IPS DF 6.9 (cell line): ENCODE results near the gene RABL6.
"Not testable (repeated sequence)": the region's sequence is repeated elsewhere in the genome, so short reads cannot be mapped to it uniquely, and the experiment has no call there.

Experiments used
- DNase-seq: peaks from one replicate; pipeline ENCODE4 v3.0.0-alpha.2; 2013; ENCODE audit warnings: low read depth, low spot score
- H3K27ac ChIP-seq: one replicate; pipeline ENCODE4 v1.5.1; 2013; ENCODE audit warnings: low read length, control low read depth
- H3K27me3 ChIP-seq: 2 replicates; pipeline ENCODE4 v1.6.1; 2013; ENCODE audit warnings: mild to moderate bottlenecking, low read length; ENCODE audit not compliant: control insufficient read depth, insufficient read depth
- H3K36me3 ChIP-seq: 2 replicates; pipeline ENCODE4 v1.6.1; 2013; ENCODE audit warnings: low read length; ENCODE audit not compliant: control insufficient read depth, insufficient read depth
- H3K4me1 ChIP-seq: 2 replicates; pipeline ENCODE4 v1.6.1; 2013; ENCODE audit warnings: low read length; ENCODE audit not compliant: control insufficient read depth, insufficient read depth
- H3K4me3 ChIP-seq: 2 replicates; pipeline ENCODE4 v1.5.1; 2013; ENCODE audit warnings: mild to moderate bottlenecking, low read length
- H3K9me3 ChIP-seq: 2 replicates; pipeline ENCODE4 v1.6.1; 2013; ENCODE audit warnings: low read length, inconsistent platforms; ENCODE audit not compliant: control insufficient read depth, insufficient read depth
- WGBS: extraction: QIAGEN DNeasy Blood & Tissue Kit; methylation state at CpG from one replicate; pipeline ENCODE4 v1.1.7; 2013; ENCODE audit warnings: mixed read lengths, missing lambda C conversion rate; ENCODE audit not compliant: insufficient read length, insufficient coverage; 5-methylcytosine and 5-hydroxymethylcytosine counted together

The RABL6 gene

DNA sequence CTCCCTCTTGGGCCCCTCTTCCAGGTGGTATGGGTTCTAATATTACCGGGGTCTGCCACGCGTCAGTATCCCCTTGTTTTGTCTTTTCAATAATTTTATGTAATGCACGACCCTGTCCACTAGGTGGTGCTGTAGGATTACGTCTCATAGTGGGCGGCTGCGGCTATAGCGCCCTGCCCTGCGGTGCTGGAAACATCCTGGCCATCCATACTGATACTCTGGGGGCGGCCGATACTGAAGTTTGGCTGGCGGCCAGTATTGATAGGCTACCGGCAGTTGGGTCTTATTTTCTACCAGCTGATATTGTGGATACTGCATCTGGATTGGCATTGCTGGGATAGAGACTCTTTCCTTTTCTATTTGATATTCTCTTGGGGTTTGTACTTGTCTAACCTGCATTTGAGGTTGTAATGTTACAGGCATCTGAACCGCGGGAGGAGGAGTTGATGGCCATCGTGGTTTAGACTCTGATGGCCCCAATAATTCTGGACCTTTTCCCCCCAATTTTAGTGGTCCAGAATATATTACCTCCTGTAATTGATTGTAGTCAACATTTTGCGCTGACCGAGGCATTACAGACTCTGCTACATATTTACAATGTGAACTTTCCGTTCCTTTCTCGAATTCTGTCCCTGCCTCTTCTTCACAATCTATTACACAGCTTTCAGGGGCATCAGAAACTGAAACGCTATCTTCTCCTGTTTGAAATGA, 19.9 kb upstream of the RABL6 start:
- no CpG with 5 or more reads among the region's 21 CpGs for WGBS
- Histone ChIP-seq H3K27me3 (no peaks in the 10 kb centered on the region), H3K36me3 (no peaks in the 10 kb centered on the region), H3K4me3 (no peak overlapping the region), H3K4me1 (no peaks in the 10 kb centered on the region), H3K9me3 (no peaks in the 10 kb centered on the region; the same call in 1 of the 2 replicates), H3K27ac (no peak overlapping the region)
- no peak for DNase-seq

DNA sequence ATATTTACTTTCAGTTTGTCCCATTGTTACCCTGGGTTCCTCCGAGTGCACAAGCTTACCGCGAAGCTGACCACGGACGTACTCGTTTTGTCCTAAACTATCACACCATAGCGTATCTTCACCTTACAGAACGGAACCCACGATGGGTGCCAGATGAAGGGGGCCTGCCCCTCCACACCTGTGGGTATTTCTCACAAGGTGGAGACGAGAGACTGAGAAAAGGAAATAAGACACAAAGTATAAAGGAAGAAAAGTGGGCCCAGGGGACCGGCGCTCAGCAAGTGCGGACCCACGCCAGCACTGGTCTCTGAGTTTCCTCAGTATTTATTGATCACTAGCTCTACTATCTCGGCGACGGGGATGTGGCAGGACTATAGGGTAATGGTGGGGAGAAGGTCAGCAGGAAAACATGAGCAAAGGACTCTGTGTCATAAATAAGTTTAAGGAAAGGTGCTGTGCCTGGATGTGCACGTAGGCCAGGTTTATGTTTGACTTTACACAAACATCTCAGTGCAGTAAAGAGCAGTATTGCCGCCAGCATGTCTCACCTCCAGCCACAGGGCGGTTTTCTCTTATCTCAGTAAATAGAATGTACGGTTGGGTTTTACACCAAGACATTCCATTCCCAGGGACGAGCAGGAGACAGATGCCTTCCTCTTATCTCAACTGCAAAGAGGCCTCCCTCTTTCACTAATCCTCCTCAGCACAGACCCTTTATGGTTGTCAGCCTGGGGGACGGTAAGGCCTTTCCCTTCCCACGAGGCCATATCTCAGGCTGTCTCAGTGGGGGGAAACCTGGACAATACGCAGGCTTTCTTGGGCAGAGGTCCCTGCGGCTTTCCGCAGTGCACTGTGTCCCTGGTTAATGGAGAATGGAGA, 18.9 kb upstream of the RABL6 start:
- not testable (repeated sequence) for H3K27ac ChIP-seq, H3K36me3 ChIP-seq, H3K9me3 ChIP-seq, DNase-seq, H3K27me3 ChIP-seq, H3K4me3 ChIP-seq, H3K4me1 ChIP-seq
- no CpG with 5 or more reads among the region's 27 CpGs for WGBS

GRCh38 chr9:136789523-136789937, 18.2 kb upstream of the RABL6 start:
- WGBS, result no CpG with 5 or more reads among the region's 3 CpGs
- no peak for DNase-seq
- Histone ChIP-seq H3K4me3 (no peak overlapping the region), H3K9me3 (no peaks in the 10 kb centered on the region; the same call in 1 of the 2 replicates), H3K36me3 (no peaks in the 10 kb centered on the region), H3K4me1 (no peaks in the 10 kb centered on the region), H3K27ac (no peak overlapping the region), H3K27me3 (no peaks in the 10 kb centered on the region)

DNA sequence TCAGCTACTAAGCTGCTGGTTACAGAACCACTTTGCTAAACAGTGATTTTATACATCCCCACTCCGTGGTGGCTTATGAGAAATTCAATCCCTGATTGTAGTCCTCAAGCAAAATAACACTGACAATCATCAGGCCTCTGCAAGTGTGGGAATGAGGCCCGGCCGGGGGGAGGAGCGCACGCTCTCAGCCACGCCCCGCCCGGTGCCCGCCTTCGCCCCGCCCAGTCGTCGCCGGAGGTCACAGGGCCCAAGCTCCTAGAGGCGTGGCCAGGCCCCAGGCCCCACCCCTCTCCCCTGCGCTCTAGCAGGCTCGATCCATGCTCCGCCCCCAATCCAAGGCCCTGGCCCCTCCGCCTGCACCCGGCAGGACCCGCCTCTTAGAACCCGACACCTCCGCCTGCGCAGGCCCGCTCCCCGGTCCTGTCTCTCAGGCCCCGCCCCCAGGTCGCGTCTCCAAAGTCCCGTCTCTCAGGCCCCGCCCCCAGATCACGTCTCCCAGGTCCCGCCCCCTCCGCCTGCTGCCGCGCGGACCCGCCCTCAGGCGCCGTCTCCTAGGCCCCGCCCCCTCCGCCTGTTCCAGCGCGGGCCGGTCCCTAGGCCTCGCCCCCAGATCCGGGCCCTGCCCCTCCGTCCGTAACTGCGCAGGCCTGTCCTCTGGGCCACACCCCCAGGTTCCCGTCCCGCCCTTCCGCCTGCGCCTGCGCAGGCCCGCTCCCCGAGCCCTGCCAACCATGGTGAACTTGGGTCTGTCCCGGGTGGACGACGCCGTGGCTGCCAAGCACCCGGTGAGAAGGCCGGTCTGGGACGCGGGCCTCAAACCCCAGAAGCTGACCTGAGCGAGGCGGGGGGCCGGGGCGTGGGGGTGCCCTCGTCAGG, 16.9 kb upstream of the RABL6 start, which contains the start of gene TMEM141:
TSS of gene TMEM141 (plus strand) at position 705 of the 876 bp plus-strand sequence. CDS start at position 732, 27 bp downstream.
- Histone ChIP-seq H3K4me3 (peak within 1 kb of the TSS; percentile 58; the same call in 1 of the 2 replicates), H3K36me3 (no peaks in the 10 kb centered on the region), H3K4me1 (no peaks in the 10 kb centered on the region), H3K9me3 (no peaks in the 10 kb centered on the region), H3K27me3 (no peaks in the 10 kb centered on the region), H3K27ac (no peak within 1 kb of the TSS)
- WGBS, result no CpG with 5 or more reads among the region's 70 CpGs
- no peak for DNase-seq

DNA sequence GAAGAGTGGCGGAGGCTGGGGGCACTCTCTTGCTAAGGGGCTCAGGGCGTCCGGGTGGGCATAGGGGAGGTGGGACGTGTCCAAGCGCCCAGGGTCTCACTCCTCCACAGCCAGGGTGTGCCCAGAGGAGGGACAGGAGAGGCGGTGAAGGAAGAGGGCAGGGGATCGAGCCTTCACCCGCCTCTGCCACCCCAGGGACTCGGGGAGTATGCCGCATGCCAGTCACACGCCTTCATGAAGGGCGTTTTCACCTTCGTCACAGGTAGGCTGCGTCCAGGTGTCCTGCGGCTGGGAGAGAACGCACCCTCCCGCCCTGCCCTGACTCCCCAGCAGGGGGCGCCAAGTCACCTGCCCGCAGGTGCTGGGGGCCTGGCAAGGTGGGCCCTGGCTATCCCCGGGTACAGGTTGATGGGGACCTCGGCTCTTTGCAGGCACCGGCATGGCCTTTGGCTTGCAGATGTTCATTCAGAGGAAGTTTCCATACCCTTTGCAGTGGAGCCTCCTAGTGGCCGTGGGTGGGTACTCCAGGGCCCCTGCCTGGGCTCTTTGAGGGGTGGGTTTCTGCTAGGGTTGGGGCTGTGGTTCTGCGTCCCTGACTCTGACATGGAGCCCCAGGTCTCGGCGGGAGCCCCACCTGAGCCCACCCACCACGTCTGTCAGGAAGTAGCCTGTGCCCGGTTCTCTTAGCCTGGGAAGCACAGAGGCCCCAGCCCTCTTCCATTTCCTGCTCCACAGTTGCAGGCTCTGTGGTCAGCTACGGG, 16.1 kb upstream of the RABL6 start:
- H3K27ac ChIP-seq, result no peak overlapping the region
- peak overlapping the region; percentile 58; the same call in 1 of the 2 replicates for H3K4me3 ChIP-seq
- no CpG with 5 or more reads among the region's 29 CpGs for WGBS
- H3K9me3 ChIP-seq, result no peaks in the 10 kb centered on the region
- no peaks in the 10 kb centered on the region for H3K4me1 ChIP-seq
- no peaks in the 10 kb centered on the region for H3K36me3 ChIP-seq
- no peaks in the 10 kb centered on the region for H3K27me3 ChIP-seq
- no peak for DNase-seq

DNA sequence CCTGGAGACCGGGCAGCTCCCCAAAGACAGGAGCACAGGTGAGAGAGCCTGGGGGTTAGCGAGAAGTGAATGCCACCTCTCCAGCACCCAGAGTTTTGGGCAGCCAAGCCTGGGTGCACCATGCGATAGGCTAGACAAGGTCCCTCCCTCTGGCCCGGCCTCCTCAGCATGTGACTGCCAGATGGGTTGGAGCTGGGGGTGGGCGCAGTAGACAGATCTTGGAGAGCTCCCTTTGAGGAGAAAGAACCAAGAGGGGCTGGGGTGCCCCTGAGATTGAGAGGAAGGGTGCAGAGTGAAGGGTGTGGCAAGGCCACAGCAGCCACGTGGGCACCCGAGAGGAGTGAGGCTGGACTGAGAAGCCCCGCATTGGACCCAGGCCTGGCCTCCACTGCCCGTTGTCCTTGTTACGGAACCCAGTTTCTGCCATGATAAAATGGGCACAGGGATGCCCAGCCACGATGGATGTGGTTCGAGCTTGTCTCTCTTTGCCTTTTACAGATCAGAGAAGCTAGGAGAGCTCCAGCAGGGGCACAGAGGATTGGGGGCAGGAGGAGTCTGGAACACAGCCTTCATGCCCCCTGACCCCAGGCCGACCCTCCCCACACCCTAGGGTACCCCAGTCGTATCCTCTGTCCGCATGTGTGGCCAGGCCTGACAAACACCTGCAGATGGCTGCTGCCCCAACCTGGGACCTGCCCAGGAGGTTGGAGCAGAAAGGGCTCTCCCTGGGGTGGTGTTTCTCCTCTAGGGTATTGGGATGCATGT, 15.2 kb upstream of the RABL6 start:
- H3K27me3 ChIP-seq, result no peaks in the 10 kb centered on the region
- no peak overlapping the region for H3K4me3 ChIP-seq
- H3K4me1 ChIP-seq, result no peaks in the 10 kb centered on the region
- no peaks in the 10 kb centered on the region for H3K9me3 ChIP-seq
- H3K27ac ChIP-seq, result no peak overlapping the region
- no peak for DNase-seq
- no CpG with 5 or more reads among the region's 15 CpGs for WGBS
- no peaks in the 10 kb centered on the region for H3K36me3 ChIP-seq

GRCh38 chr9:136793086-136793946, 14.4 kb upstream of the RABL6 start:
- Histone ChIP-seq H3K4me1 (no peaks in the 10 kb centered on the region), H3K4me3 (no peak overlapping the region), H3K36me3 (no peaks in the 10 kb centered on the region), H3K27ac (no peak overlapping the region), H3K27me3 (no peaks in the 10 kb centered on the region), H3K9me3 (no peaks in the 10 kb centered on the region)
- WGBS, result no CpG with 5 or more reads among the region's 17 CpGs
- no peak for DNase-seq

GRCh38 chr9:136794281-136794999, 13.3 kb upstream of the RABL6 start:
- Histone ChIP-seq H3K4me3 (no peak overlapping the region), H3K27me3 (no peaks in the 10 kb centered on the region), H3K27ac (no peak overlapping the region), H3K4me1 (no peaks in the 10 kb centered on the region), H3K36me3 (no peaks in the 10 kb centered on the region), H3K9me3 (no peaks in the 10 kb centered on the region)
- no CpG with 5 or more reads among the region's 14 CpGs for WGBS
- DNase-seq, result no peak
